ENCODE results near the gene ZZZ3.
"Not testable (repeated sequence)": the region's sequence is repeated elsewhere in the genome, so short reads cannot be mapped to it uniquely, and the experiment has no call there.

The ZZZ3 gene

DNA sequence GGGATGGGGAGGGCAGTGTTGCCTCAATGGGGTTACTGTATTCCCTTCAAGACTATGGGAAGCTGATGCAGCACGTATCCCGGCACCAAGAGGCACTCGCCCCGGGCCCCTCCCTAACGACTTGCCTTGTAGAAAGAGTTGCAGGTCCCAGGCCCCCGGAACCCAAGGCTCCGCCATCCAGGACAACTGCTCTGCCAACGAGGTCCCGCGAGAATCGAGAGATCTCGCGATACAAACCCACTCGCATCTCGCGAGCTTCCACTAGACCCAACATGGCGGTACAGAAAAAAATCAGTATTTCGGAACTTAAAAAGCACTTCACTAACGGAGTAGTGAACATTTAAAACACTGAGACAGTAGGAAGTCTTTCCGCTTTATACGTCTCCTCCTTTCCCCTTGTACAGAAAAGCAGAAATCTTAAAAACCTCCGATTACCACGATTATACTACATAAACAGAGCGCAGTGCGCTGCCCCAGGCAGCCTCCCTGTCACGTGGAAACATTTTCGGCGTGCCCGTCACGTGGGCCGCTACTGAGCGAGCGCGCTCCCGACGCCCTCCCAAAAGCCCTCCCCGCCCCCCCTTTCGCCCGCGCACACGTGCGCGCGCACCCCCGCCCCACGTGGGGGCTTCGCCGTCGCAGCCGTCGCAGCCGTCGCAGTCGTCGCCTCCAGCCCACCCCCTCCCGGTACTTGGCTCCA lies at the start of gene ZZZ3:
ZZZ3 (minus strand) TSS at position 199 of the 700 bp plus-strand sequence. CDS start 49,304 bp downstream, outside the sequence.
- peak; percentile 79 for DNase-seq (ENCODE audit: low read depth, low spot score)

DNA sequence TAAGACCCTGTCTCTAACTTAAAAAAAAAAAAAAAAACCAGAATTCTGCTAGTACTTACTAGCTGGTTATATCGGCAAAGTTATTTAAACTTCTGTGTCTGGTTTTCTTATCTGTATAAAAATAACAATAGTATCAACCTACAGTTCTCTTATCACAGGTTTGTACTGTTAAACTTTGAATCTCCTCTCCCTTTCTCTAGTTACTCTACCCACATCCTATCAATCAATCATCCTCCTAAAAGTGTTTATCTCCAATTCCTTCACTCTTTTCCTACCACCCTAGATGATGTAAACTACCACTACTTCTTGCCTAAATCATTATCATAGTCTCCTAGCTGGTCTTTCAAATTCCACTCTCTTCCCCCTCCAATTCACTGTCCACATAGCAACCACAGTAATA lies 49.6 kb upstream of the ZZZ3 start:
- DNase-seq (ENCODE audit: low read depth, low spot score), result no peak

DNA sequence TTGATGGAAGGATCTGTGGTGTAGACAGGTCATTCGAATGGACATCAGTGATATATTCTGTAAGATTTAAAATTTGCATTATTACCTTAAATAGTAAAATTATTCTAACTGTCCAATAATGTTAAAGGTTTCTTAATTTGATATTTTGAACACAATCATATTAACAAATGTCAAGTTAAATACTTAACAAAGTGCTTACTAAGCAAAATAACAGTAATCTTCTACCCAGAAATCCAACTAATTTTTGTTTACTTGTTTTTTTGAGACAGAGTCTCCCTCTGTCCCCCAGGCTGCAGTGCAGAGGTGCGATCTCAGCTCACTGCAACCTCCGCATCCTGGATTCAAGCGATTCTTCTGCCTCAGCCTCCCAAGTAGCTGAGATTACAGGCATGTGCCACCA lies 43.2 kb upstream of the ZZZ3 start:
- DNase-seq (ENCODE audit: low read depth, low spot score), result no peak

DNA sequence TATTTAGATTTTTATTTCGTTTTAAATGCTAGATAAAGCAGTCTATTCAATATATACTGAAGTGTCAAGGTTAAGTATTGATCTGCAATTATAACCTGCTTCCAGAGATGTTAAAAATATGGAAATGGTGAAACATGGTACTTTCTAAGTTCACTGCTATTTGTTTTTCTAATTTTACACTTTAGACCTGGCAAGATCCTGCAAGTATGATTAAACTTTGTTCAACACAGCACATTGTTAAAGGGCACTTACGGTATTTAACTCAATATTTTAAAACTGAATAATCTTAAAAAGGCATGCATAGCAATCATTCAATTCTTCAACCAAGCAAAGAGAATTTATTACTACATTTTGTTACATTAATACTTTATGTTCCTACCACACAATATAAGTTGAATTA lies 35.7 kb upstream of the ZZZ3 start:
- DNase-seq (ENCODE audit: low read depth, low spot score), result no peak

DNA sequence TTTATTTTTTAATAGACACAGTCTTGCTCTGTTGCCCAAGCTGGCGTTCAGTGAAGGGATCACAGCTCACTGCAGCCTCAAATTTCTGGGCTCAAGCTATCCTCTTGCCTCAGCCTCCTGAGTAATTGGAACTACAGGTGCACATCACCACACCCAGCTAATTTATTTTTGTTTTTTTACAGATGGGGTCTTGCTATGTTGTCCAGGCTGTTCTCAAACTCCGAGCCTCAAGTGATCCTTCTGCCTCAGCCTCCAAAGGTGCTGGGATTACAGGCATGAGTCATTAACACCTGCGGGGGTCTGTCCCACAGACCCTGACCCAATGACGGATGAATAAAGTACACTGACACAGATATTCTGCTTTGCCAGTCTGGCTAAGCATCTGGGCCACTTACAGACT lies 33.6 kb upstream of the ZZZ3 start:
- no peak for DNase-seq (ENCODE audit: low read depth, low spot score)

DNA sequence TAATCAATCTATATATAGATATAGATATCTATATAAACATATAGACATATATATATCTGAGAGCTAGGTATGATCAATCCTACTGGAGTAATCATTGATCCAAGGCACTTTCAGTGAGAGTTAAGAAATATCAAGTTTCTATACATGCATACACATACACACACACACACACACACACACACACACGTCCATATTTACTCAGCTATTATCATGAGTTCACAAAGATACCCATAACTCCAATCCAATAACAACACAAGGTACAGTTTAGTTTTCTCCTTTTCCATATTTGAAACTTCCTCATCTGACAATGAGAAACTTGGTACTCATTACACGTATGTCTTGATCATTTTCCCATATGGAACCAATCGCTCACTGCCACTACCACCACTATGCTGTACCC lies 27.3 kb upstream of the ZZZ3 start:
- no peak for DNase-seq (ENCODE audit: low read depth, low spot score)

DNA sequence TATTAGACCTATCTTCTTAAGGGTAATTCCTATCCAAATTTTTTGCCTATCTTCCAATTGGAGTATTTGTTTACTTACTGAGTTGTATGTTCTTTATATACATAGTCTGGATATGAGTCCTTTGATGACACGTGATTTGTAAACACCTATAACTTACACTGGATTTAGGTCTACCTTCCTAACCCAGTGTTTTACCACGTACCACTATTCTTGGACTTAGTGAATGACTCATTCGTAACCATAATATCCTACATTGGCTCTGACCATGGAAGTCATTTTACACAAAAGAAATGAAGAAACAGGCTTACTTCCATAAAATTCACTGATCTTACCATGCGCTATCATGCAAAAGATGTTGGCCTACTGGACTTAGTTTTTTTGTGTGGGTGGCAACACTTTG lies 23.9 kb upstream of the ZZZ3 start:
- no peak for DNase-seq (ENCODE audit: low read depth, low spot score)

DNA sequence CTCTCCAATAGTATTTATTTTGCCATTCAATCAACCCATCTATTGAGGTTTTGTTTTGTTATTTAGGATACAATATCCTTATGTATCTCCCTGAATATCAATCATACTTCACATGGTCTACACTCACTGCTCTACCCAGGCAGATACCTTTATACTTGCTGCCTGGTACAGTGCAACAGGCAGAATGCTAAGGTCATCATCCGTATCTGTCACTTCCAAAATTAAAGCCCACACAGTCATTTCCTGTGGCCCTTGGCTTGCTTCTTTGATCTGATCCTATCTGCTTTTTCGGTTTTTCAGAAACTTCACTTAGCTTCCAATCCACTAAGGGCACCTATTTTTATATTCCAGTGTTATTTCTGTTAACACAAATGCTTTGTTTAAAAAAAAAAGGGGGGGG lies 22.3 kb upstream of the ZZZ3 start:
- no peak for DNase-seq (ENCODE audit: low read depth, low spot score)

- DNase-seq (ENCODE audit: low read depth, low spot score), result not testable (repeated sequence)
Measured at GRCh38 chr1:77699673-77700072, 17.2 kb upstream of the ZZZ3 start.

- DNase-seq (ENCODE audit: low read depth, low spot score), result no peak
Measured at GRCh38 chr1:77697441-77697840, 15.0 kb upstream of the ZZZ3 start.

DNA sequence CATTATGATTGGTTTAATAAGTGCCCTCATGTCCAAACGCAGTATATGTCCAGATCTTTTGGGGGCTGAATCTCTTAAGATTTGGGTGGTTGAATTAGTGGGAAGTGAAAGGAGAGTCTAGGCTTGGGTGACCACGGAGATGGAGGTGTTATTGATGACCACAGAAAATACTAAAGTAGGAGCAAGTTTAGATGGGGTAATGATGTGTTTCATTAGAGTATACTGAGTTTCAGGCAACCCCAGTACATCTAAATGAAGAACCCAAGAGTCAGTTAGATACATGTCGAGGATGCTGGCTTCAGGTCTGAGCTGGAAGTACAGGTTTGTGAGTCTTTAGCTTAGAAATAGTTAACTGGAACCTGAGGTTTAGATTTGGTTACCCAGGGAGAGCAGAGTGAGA lies 6.5 kb upstream of the ZZZ3 start:
- no peak for DNase-seq (ENCODE audit: low read depth, low spot score)

DNA sequence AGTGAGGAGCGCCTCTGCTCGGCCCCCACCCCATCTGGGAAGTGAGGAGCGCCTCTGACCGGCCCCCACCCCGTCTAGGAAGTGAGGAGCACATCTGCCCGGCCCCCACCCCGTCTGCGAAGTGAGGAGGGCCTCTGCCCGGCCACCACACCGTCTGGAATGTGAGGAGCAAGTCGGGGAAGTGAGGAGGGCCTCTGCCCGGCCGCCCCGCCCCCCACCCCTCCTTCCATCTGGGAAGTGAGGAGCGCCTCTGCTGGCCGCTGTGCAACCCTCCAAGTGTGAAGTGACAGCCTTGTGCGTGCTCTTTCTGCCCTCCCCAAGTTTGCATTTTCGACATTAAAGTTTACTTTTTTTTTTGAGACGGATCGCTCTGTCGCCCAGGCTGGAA lies 5.1 kb upstream of the ZZZ3 start:
- DNase-seq (ENCODE audit: low read depth, low spot score), result no peak

DNA sequence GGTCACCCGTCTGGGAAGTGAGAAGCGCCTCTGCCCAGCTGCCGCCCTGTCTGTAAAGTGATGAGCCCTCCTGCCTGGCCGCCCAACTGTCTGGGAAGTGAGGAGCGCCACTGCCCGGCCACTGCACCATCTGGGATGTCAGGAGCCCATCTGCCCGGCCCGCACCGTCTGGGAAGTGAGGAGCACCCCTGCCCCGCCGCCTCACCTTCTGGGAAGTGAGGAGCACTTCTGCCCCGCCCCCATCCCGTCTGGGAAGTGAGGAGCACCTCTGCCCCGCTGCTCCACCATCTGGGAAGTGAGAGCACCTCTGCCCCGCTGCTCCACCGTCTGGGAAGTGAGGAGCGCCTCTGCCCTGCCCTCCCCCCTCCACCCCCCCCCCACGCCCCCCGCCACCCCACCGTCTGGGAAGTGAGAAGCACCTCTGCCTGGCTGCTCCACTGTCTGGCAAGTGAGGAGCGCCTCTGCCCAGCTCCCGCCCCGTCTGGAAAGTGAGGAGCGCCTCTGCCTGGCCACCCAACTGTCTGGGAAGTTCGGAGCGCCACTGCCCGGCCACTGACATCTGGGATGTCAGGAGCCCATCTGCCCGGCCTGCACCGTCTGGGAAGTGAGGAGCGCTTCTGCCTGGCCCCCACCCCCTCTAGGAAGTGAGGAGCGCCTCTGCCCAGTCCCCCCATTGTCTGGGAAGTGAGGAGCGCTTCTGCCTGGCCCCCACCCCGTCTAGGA lies 4.5 kb upstream of the ZZZ3 start:
- DNase-seq (ENCODE audit: low read depth, low spot score), result no peak

DNA sequence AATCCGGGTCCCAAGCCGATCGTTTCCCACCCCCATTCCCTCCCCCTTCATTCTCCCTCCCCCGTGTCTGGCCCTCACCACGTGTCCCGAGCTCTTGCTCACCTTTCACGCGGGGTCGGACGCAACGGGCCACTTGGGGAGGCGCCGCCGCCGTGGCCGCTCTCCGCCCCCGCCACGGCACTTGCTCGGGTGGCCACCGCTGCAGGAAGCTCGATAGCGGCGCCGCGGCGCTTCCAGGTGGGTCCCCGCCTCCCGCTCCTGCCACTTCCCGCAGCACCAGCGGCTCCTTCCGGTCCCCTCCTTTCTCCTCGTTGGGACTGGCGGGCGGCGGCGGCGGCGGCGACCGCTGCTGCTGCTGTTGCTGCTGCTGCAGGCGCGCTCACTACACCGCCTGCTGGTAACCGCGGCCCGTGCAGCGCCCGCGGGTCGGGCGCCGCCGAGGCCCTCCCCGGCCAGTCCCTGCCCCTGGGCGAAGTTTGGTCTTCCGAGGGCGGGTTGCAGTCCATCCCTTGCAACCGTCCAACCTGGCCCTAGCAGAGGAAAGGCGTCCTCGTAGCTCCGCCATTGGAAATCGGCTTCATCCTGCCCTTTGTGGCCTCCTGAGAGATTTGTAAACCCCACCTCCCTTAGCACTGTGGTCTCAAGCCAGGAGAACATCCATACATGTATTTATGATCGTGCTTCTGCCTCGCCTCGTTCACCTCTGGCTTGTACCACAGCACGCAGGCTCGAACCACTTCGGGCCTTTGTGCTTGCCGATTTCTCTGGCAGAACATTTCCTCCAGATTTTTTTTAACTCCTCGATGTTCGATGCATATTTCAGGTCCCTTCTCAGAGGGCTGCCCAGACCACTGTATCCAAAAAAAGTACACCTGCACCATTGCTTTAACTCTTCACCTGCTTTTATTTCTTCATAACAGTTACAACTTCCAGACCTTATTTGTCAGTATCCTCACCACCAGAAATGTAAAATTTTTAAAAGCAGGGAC lies 996 bp upstream of the ZZZ3 start:
- peak; percentile 81 for DNase-seq (ENCODE audit: low read depth, low spot score)

DNA sequence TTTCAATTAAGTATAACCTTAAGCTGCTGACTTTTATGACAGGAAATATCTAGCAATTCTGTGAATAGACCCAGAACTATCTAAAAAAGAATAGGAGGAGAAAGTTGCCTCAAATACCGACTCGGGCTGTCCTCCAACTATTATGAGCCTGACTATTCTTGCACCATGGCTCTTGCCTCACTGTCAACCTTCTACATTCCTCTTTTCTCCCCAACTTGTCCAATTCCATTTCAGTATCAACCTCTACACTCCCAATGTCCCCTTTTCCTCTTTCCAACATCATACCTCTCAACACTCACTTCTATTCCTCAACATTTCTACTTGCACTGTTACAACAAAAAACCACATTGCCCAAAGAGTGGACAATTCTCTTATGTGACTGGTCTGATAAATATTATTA lies 2.3 kb downstream of the ZZZ3 start:
- no peak for DNase-seq (ENCODE audit: low read depth, low spot score)

DNA sequence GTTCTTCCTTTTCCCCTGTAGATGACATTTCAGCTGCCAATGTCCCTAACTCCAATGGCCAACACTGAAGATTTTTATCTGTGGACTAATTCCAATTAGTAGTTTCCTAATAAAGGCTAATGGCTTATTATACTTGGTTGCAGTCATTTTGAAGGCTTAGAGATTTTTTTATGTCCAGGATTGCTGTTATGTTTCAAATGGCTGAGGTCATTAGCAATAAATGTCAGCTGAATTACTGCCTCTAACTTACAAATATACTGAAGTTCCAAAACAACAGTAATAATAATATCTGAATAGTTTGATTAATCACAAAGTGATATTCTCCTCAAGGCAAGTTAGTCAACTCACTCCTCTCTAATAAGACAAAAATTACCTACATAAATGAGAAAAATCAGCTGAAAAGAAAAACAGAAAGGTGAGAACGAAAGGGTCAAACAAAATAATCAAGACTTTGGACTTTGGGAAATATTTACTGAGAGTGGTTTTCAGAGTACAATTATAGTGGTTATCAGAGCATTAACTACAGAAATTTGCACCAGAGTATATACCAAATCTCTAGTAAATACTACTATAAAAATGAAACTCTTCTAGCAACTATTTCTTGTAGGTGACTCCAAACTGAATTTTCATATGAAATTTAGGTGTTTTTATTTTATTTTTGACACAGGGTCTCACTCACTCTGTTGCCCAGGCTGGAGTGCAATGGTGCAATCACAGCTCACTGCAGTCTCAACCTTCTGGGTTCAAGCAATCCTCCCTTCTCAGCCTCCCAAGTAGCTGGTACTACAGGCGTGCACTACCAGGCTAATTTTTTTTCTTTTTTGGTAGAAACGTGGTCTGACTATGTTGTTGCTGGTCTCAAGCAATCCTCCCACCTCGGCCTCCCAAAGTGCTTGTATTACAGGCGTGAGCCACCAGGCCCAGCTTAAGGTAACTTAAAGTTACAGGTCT lies 3.5 kb downstream of the ZZZ3 start:
- DNase-seq (ENCODE audit: low read depth, low spot score), result no peak

- DNase-seq (ENCODE audit: low read depth, low spot score), result not testable (repeated sequence)
Measured at GRCh38 chr1:77674807-77675206, 7.7 kb downstream of the ZZZ3 start.

- DNase-seq (ENCODE audit: low read depth, low spot score), result no peak
Measured at GRCh38 chr1:77673716-77674355, 8.6 kb downstream of the ZZZ3 start.

DNA sequence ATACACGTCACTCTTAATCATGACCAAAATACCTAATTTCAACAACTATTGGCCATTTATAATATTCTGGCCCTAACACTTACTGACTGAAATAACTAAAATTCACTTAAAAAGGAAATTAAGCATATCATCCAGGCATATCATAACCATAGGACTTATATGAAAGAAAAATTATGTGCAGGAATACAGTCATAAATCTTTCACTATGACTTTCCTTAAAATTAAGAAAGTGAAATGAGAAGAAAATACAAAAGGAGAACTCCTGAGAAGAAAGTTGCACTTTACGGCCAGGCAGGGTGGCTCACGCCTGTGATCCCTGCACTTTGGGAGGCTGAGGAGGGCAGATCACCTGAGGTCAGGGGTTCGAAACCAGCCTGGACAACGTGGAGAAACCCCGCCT lies 9.4 kb downstream of the ZZZ3 start:
- DNase-seq (ENCODE audit: low read depth, low spot score), result no peak

- no peak for DNase-seq (ENCODE audit: low read depth, low spot score)
Measured at GRCh38 chr1:77672374-77672773, 10.1 kb downstream of the ZZZ3 start.

DNA sequence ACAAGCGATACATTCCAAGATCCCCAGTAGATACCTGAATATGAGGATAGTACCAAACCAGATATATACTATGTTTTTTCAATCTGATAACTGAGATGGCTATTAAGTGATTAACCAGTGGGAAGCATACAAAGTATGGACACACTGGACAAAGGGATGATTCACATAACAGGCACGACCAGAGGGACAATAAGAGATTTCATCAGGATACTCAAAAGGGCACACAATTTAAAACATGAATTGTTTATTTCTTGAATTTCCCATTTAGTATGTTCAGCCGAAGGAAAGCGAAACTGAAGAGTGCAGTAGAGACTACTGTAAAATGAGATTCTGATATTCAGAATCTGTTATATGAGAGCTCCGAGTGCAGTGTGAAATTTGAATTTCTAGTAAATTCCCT lies 10.6 kb downstream of the ZZZ3 start:
- no peak for DNase-seq (ENCODE audit: low read depth, low spot score)

All from activated CD4-positive, CD25-positive, alpha-beta regulatory T cell treated with anti-CD3 and anti-CD28 coated beads, Interleukin-2, amount 50 U/mL, for 16 hours (primary cell).